DND-41 (cell line): Measurements from ENCODE around the gene DERL2.

ENCODE experiments used
- ATAC-seq: fragments of 200-7000 bp; cut with Tn5 transposase; 3 replicates; pipeline ENCODE4 v1.9.1; 2021; ENCODE audit warnings: low read depth; ENCODE audit not compliant: insufficient read depth
- DNase-seq: peaks from one replicate; pipeline ENCODE4 v3.0.0-alpha.2; 2020
- H2AFZ ChIP-seq: 2 replicates; pipeline ENCODE4 v1.6.0; 2012; ENCODE audit warnings: low read depth, low read length
- H3K27ac ChIP-seq: 2 replicates; pipeline ENCODE4 v1.5.1; 2012; ENCODE audit warnings: low read length, inconsistent platforms
- H3K27me3 ChIP-seq: fragments of 200-600 bp; sonication (generic); 2 replicates; pipeline ENCODE4 v1.6.0; 2012; ENCODE audit warnings: low read length, mild to moderate bottlenecking, inconsistent platforms; ENCODE audit not compliant: insufficient read depth, poor library complexity
- H3K36me3 ChIP-seq: 2 replicates; pipeline ENCODE4 v1.5.1; 2012; ENCODE audit warnings: low read length, inconsistent platforms; ENCODE audit not compliant: insufficient read depth
- H3K4me1 ChIP-seq: 2 replicates; pipeline ENCODE4 v1.5.1; 2012; ENCODE audit warnings: mild to moderate bottlenecking, low read length; ENCODE audit not compliant: insufficient read depth
- H3K4me2 ChIP-seq: 2 replicates; pipeline ENCODE4 v1.6.0; 2012; ENCODE audit warnings: mild to moderate bottlenecking, moderate library complexity, low read length, inconsistent platforms; ENCODE audit not compliant: insufficient read depth
- H3K4me3 ChIP-seq, 2 experiments: fragments of 200-600 bp in 1 of 2; shearing (Covaris generic) in 1 of 2; 2 replicates each; pipeline ENCODE4 v1.5.1; 2012 to 2016; ENCODE audit warnings: inconsistent platforms in 2 of 2, low read length in 2 of 2, mild to moderate bottlenecking in 2 of 2, low read depth in 1 of 2, moderate library complexity in 1 of 2
- H3K79me2 ChIP-seq: 2 replicates; pipeline ENCODE4 v1.6.0; 2012; ENCODE audit warnings: low read length, inconsistent platforms; ENCODE audit not compliant: insufficient read depth
- H3K9ac ChIP-seq: 2 replicates; pipeline ENCODE4 v1.6.0; 2012; ENCODE audit warnings: low read depth, mild to moderate bottlenecking, inconsistent platforms, low read length, moderate library complexity
- H3K9me3 ChIP-seq: 2 replicates; pipeline ENCODE4 v1.5.1; 2012; ENCODE audit warnings: low read length, moderate library complexity, mild to moderate bottlenecking, inconsistent platforms; ENCODE audit not compliant: insufficient read depth, severe bottlenecking
- H4K20me1 ChIP-seq: 2 replicates; pipeline ENCODE4 v1.6.0; 2012; ENCODE audit warnings: low read length; ENCODE audit not compliant: insufficient read depth
- EZH2 ChIP-seq: IDR thresholded peaks from 3 replicates; pipeline ENCODE4 v1.6.1; 2012; ENCODE audit warnings: borderline replicate concordance, low read depth, mild to moderate bottlenecking, moderate library complexity, low read length, inconsistent platforms; ENCODE audit not compliant: severe bottlenecking
- TF ChIP-seq, protein P1 (sequence below): IDR thresholded peaks from 2 replicates; pipeline ENCODE4 v1.5.1; 2012; ENCODE audit warnings: borderline replicate concordance, low read length, moderate library complexity, mild to moderate bottlenecking; ENCODE audit not compliant: poor library complexity, severe bottlenecking; ENCODE audit errors: extremely low read depth

DERL2 gene

DNA sequence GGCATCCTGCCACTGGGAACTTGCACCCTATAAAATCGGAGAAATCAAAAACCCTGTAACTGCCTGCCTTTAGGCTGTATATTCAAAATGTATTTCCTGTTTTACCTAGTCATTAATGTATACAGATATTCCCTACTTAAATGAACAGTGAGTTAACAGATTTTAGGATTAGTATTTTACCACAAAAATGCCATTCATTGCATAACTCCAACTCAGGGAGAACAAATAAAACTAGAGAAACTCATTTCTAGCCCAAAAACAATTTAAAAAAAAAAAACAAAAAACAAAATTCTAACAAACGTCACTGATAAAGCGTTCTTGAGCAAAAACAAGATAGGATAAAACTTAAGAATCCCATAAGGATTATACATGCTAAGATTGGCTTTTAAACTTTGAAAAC lies 13.5 kb downstream of the DERL2 start:
- H2AFZ ChIP-seq = no peak overlapping the region
- no peaks in the 10 kb centered on the region for H3K9me3 ChIP-seq
- no peaks in the 10 kb centered on the region for H3K27me3 ChIP-seq
- ATAC-seq = no peak
- H4K20me1 ChIP-seq = no peaks in the 10 kb centered on the region
- peaks cover 22% of the 10 kb centered on the region for H3K79me2 ChIP-seq
- no peak overlapping the region for H3K4me2 ChIP-seq
- no peak for DNase-seq
- H3K4me1 ChIP-seq = peaks cover 7% of the 10 kb centered on the region
- H3K36me3 ChIP-seq = peaks cover 51% of the 10 kb centered on the region
- no peak overlapping the region for H3K9ac ChIP-seq
- no peak for TF ChIP-seq EZH2
- TF ChIP-seq, protein P1, sequence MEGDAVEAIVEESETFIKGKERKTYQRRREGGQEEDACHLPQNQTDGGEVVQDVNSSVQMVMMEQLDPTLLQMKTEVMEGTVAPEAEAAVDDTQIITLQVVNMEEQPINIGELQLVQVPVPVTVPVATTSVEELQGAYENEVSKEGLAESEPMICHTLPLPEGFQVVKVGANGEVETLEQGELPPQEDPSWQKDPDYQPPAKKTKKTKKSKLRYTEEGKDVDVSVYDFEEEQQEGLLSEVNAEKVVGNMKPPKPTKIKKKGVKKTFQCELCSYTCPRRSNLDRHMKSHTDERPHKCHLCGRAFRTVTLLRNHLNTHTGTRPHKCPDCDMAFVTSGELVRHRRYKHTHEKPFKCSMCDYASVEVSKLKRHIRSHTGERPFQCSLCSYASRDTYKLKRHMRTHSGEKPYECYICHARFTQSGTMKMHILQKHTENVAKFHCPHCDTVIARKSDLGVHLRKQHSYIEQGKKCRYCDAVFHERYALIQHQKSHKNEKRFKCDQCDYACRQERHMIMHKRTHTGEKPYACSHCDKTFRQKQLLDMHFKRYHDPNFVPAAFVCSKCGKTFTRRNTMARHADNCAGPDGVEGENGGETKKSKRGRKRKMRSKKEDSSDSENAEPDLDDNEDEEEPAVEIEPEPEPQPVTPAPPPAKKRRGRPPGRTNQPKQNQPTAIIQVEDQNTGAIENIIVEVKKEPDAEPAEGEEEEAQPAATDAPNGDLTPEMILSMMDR = no peak
- H3K27ac ChIP-seq = no peak overlapping the region
- H3K4me3 ChIP-seq = no peak overlapping the region

DNA sequence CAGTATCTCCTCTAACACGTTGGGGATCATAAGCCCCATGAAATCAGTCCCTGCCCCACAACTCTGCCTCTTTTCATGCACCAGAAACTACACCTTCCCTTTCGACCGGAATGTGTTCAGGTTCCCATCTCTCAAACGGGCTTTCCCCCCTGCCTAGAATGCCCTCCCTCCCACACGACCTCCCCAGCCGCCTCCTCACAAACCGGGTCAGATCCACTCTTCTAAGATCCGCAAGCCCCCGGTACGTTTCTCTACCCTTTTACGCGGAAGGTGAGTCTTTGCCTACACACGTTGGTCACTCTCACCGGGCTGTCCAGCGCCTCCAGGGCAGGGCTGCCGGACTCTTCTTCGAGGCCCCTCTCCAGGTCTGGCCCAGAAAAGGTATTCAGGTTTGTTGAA lies 17.9 kb downstream of the DERL2 start:
- Histone ChIP-seq H3K4me1 (peaks cover 35% of the 10 kb centered on the region), H3K27ac (peak overlapping the region; percentile 67), H3K9ac (peak overlapping the region; percentile 84), H3K4me3 (peak overlapping the region; percentile 96 to 98), H3K9me3 (no peaks in the 10 kb centered on the region), H3K27me3 (no peaks in the 10 kb centered on the region), H3K36me3 (peaks cover 33% of the 10 kb centered on the region), H2AFZ (peak overlapping the region; percentile 78), H4K20me1 (peaks cover 35% of the 10 kb centered on the region; the same call in 1 of the 2 replicates), H3K4me2 (peak overlapping the region; percentile 67), H3K79me2 (peaks cover 58% of the 10 kb centered on the region)
- TF ChIP-seq, protein P1 = no peak
- ATAC-seq = peak; percentile 36
- peak; percentile 23 for DNase-seq

DNA sequence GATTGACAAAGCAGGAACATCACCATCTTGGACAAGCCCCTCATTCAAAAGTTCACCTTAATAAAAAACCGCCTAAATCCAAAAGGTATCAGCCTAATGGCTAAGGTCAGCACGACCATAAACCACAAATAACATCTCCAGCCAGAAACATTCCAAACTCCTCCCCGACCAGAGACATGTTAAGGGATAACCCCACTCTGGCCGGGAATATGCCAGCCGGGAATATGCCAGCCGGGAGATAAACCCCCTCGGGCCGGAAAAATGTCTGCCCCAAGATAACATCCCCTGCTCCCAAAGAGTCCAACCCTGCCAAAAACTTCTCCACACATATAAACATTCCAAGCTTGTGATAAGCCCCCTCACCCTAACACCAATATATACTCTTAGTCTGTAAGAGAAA lies 18.6 kb downstream of the DERL2 start:
- peak overlapping the region; percentile 67 for H3K4me2 ChIP-seq
- peaks cover 34% of the 10 kb centered on the region for H3K36me3 ChIP-seq
- DNase-seq = no peak
- H3K27ac ChIP-seq = peak overlapping the region; percentile 67; the same call in 1 of the 2 replicates
- H3K27me3 ChIP-seq = no peaks in the 10 kb centered on the region
- peaks cover 64% of the 10 kb centered on the region for H3K79me2 ChIP-seq
- H3K4me3 ChIP-seq = peak overlapping the region; percentile 96 to 98; a peak in 3 of 4 replicates
- H4K20me1 ChIP-seq = peaks cover 39% of the 10 kb centered on the region; the same call in 1 of the 2 replicates
- H3K9me3 ChIP-seq = no peaks in the 10 kb centered on the region
- H2AFZ ChIP-seq = peak overlapping the region; percentile 78; the same call in 1 of the 2 replicates
- ATAC-seq = no peak
- TF ChIP-seq, protein P1 = no peak
- TF ChIP-seq EZH2 = no peak
- H3K9ac ChIP-seq = peak overlapping the region; percentile 84
- H3K4me1 ChIP-seq = peaks cover 35% of the 10 kb centered on the region
